ENCODE data around the gene IGSF22.

The IGSF22 gene

DNA sequence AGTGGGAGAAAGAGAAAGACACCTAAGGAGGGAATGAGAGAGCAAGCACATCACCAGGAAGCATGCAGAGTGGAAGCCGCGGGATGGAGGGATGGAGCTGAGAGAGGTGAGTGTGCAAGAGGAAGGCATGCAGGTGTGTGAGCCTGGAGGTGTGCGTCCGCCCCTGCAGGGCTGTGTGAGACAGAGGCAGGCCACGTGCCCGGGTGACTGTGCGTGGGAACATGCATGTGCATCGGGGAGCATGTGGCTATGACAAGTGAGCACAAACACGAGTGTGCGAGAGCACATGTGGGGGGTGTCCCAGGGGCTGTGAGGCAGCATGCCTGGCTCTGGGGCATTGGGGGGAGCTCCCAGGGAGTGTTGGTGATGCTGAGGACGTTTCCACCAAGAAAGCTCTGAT, 35.8 kb upstream of the IGSF22 start:
- H3K4me3 ChIP-seq (ENCODE audit: low read length) = no peak overlapping the region
- no peaks in the 10 kb centered on the region for H3K36me3 ChIP-seq (ENCODE audit: control insufficient read depth, insufficient read depth, low read length)
- no peak overlapping the region for H3K9ac ChIP-seq (ENCODE audit: low read length)
- H3K27me3 ChIP-seq (ENCODE audit: control insufficient read depth, insufficient read depth, low read length) = no peaks in the 10 kb centered on the region
- no peaks in the 10 kb centered on the region for H3K4me1 ChIP-seq (ENCODE audit: control insufficient read depth, insufficient read depth, low read length)
- no peak overlapping the region for H3K27ac ChIP-seq (ENCODE audit: low read depth, low read length)

DNA sequence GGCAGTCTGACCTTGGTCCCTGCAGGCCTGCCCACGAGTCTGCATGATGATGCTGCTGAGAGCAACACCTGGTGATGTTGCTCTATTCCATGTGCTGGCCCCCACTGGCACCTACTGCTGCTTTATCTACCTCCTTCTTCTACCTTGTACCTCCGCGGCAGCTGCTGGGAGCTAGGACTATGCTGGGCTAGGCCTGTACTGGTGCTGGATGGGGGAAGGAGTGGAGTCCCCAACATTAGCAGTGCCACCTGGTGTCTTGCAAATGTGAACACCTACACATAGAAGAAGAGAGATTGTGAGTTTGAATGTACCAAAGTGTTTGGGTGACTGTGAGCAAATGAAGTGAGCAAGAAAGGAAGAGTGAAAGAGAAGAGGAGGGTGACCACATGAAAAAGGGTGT, 35.2 kb upstream of the IGSF22 start:
- H3K36me3 ChIP-seq (ENCODE audit: control insufficient read depth, insufficient read depth, low read length) = no peaks in the 10 kb centered on the region
- no peak overlapping the region for H3K4me3 ChIP-seq (ENCODE audit: low read length)
- no peak overlapping the region for H3K9ac ChIP-seq (ENCODE audit: low read length)
- H3K27me3 ChIP-seq (ENCODE audit: control insufficient read depth, insufficient read depth, low read length) = no peaks in the 10 kb centered on the region
- H3K4me1 ChIP-seq (ENCODE audit: control insufficient read depth, insufficient read depth, low read length) = no peaks in the 10 kb centered on the region
- no peak overlapping the region for H3K27ac ChIP-seq (ENCODE audit: low read depth, low read length)

DNA sequence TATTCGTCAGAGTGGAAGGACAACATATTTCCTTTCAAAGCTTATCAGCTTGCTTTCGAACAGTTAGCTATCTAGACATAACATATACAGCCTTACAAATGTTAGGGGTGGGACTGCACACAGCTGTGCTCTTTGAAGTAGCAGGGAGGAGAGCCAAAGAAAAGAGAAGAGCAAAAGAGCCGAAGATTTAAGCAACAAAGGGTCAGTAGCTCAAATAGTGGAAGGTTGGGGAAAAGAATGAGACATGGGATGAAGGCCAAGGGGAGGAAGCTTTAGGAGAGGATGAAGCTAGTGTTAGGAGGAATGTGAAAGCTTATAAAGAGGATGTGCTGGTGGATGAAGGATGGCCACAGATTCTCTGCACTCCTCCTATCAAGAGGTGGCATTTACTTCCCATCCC, 31.8 kb upstream of the IGSF22 start:
- H3K27ac ChIP-seq (ENCODE audit: low read depth, low read length) = no peak overlapping the region

DNA sequence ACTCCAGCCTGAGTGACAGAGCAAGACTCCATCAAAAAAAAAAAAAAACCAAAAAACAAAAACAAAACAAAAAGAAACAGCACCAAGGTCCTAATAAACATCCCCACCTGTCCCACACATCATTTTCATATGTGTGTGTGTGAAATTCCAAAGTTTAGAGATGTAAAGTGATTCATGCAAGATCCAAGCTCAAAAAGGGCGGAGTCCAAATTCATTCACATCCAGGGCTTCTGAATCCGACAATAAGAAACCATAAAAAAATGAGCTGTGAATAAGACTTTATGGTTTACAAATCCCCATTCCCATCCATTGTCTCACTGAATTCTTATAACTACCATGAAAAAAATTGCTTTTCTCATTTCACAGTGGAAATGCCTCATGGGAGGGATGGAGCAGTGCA, 30.9 kb upstream of the IGSF22 start:
- H3K9ac ChIP-seq (ENCODE audit: low read length) = no peak overlapping the region
- no peak overlapping the region for H3K4me3 ChIP-seq (ENCODE audit: low read length)
- no peaks in the 10 kb centered on the region for H3K36me3 ChIP-seq (ENCODE audit: control insufficient read depth, insufficient read depth, low read length)
- H3K27me3 ChIP-seq (ENCODE audit: control insufficient read depth, insufficient read depth, low read length) = no peaks in the 10 kb centered on the region
- no peaks in the 10 kb centered on the region for H3K4me1 ChIP-seq (ENCODE audit: control insufficient read depth, insufficient read depth, low read length)
- no peak overlapping the region for H3K27ac ChIP-seq (ENCODE audit: low read depth, low read length)

More for the DNA sequence above, 31.8 kb upstream of the IGSF22 start:
- Histone ChIP-seq H3K4me3 (ENCODE audit: low read length) (no peak overlapping the region), H3K36me3 (ENCODE audit: control insufficient read depth, insufficient read depth, low read length) (no peaks in the 10 kb centered on the region), H3K9ac (ENCODE audit: low read length) (no peak overlapping the region), H3K27me3 (ENCODE audit: control insufficient read depth, insufficient read depth, low read length) (no peaks in the 10 kb centered on the region), H3K4me1 (ENCODE audit: control insufficient read depth, insufficient read depth, low read length) (no peaks in the 10 kb centered on the region)

DNA sequence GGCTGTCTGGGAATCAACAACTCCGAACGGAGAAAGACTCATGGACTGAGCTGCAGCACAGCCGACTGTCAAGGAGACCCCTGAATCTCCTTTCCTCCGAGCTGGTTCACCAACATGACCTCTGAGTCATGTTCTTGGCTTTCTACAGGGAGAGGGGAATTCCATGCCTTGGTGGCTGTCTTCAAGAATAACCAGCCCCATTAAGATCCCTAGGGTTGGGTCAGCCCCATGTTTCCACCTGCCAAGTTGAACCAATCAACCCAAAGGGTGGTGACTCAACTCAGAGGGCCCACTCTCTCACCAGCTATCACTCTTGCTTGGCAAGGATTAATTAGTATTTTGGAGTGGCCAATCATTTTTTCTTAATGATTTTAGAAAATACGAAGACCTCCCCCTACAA, 28.3 kb upstream of the IGSF22 start:
- Histone ChIP-seq H3K4me3 (ENCODE audit: low read length) (no peak overlapping the region), H3K36me3 (ENCODE audit: control insufficient read depth, insufficient read depth, low read length) (no peaks in the 10 kb centered on the region), H3K27ac (ENCODE audit: low read depth, low read length) (no peak overlapping the region), H3K4me1 (ENCODE audit: control insufficient read depth, insufficient read depth, low read length) (no peaks in the 10 kb centered on the region), H3K9ac (ENCODE audit: low read length) (no peak overlapping the region), H3K27me3 (ENCODE audit: control insufficient read depth, insufficient read depth, low read length) (no peaks in the 10 kb centered on the region)

DNA sequence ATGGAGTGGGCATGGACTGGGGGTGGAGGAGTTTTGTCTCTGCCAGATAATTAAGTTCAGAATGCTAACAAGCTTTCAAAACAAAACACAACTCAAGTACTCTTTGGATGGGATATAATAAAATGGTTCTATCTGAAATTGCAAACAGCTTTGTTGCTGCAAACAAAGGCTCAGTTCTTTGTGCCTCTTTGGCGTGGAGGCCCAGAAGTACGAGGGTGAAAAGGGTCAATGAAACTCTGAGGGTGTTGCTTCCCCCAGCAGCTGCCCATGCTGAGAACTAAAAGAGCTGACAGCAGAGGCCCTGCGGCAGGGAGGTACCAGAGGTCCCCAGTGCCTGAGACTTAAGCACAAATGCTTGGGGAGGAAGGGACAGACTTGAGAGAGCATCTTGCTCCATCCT, 26.5 kb upstream of the IGSF22 start:
- H3K9ac ChIP-seq (ENCODE audit: low read length) = no peak overlapping the region

DNA sequence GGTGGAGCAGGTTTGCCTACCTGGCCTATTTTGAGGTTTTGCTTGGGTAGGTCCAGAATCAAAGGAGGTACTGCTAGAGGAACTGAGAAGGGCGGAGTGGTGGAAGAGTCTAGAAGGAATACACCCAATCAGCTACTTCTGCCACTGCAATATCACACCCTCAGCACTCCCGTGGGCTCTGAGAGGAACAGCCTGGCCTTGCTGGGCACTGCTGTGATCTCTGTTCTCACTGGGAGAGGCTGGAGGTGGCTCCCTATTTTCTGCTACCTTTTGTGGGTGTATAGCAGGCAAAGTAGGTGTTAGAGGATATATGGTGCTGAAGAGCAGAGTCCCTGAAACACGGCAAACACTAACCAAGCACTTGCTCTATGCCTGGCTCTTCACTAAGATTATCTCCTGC, 25.0 kb upstream of the IGSF22 start:
- Histone ChIP-seq H3K4me1 (ENCODE audit: control insufficient read depth, insufficient read depth, low read length) (no peaks in the 10 kb centered on the region), H3K4me3 (ENCODE audit: low read length) (no peak overlapping the region), H3K27ac (ENCODE audit: low read depth, low read length) (no peak overlapping the region), H3K9ac (ENCODE audit: low read length) (no peak overlapping the region), H3K36me3 (ENCODE audit: control insufficient read depth, insufficient read depth, low read length) (no peaks in the 10 kb centered on the region), H3K27me3 (ENCODE audit: control insufficient read depth, insufficient read depth, low read length) (no peaks in the 10 kb centered on the region)

More for the DNA sequence above, 26.5 kb upstream of the IGSF22 start:
- H3K27me3 ChIP-seq (ENCODE audit: control insufficient read depth, insufficient read depth, low read length) = no peaks in the 10 kb centered on the region
- H3K36me3 ChIP-seq (ENCODE audit: control insufficient read depth, insufficient read depth, low read length) = no peaks in the 10 kb centered on the region
- H3K4me1 ChIP-seq (ENCODE audit: control insufficient read depth, insufficient read depth, low read length) = no peaks in the 10 kb centered on the region
- H3K4me3 ChIP-seq (ENCODE audit: low read length) = no peak overlapping the region
- H3K27ac ChIP-seq (ENCODE audit: low read depth, low read length) = no peak overlapping the region

DNA sequence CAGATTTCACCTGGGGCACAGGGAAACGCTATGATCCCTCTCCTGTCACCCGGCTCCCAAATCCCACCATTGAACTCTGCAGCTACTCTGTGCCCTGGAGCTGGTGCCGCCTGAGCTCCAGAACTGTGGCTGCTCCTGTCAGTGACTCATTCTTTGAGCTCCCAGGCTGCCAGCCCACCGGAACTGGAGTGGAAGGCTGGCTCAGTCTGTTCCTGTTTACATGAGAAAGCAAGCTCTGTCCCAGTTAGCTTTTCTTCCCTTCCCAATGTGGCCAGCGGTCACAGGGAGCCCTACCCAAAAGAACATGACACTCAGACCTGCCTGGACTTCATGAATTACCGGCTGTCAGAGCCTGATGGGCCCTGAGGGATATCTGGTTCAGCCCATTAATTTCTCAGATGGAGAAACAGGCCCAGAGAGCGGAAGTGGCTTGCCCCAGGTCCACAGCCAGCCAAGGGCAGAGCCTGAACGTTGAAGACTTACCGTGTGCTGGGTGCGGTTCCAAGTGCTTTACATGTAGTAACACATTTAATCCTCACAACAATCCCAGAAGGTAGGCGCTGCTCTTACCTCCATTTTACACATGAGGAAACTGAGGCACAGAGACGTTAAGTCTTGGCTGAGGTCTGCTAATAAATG, 23.8 kb upstream of the IGSF22 start:
- Histone ChIP-seq H3K9ac (ENCODE audit: low read length) (no peak overlapping the region), H3K4me1 (ENCODE audit: control insufficient read depth, insufficient read depth, low read length) (no peaks in the 10 kb centered on the region), H3K27ac (ENCODE audit: low read depth, low read length) (no peak overlapping the region), H3K36me3 (ENCODE audit: control insufficient read depth, insufficient read depth, low read length) (no peaks in the 10 kb centered on the region), H3K27me3 (ENCODE audit: control insufficient read depth, insufficient read depth, low read length) (no peaks in the 10 kb centered on the region), H3K4me3 (ENCODE audit: low read length) (no peak overlapping the region)

DNA sequence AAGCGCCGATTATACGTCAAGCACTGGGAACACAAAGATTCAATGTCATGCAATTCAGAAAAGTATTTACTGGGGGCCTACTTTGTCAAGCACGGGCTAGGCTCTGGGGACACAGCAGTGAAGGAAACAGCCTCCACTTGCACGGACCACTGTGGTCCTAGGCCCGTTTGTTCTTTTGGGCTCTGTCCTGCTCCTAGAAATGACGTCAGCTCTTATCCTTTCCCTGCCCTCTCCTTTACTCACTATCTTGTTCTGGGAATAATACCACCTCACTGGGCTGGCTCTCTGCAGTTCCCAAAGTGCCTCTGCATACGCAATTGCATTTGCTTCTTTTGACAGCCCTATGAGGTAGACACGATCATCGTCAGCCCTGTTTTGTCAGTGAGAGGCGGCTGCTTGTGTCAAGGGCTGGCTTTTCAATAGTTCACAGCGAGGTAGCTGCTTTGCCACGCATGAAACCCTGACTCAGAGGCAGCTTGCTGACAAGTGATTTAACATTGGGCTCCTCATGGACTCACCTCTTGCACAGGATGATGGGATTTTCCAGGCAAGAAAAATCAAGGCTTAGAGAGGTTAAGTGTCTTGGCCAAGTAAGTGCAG, 22.9 kb upstream of the IGSF22 start:
- no peaks in the 10 kb centered on the region for H3K36me3 ChIP-seq (ENCODE audit: control insufficient read depth, insufficient read depth, low read length)
- no peak overlapping the region for H3K4me3 ChIP-seq (ENCODE audit: low read length)
- no peaks in the 10 kb centered on the region for H3K27me3 ChIP-seq (ENCODE audit: control insufficient read depth, insufficient read depth, low read length)
- no peaks in the 10 kb centered on the region for H3K4me1 ChIP-seq (ENCODE audit: control insufficient read depth, insufficient read depth, low read length)
- no peak overlapping the region for H3K27ac ChIP-seq (ENCODE audit: low read depth, low read length)
- H3K9ac ChIP-seq (ENCODE audit: low read length) = no peak overlapping the region

DNA sequence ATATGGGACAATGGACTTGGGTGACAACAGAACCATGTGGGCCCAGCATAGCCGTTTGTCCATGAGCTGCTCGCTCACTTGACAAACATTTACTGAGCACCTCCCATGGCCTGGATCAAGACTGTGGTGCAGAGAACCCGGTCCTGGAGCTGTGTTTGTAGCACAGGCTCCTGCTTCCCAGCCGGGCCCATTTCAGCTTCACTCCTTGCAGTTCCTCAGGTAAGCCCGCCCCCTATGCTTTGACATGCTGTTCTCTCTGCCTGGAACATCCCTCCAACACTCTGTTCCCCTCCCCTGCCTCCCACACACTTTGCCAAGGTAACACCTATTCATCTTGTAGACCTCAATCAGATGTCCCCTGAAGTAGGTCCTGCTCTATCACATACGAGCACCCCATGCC, 19.3 kb upstream of the IGSF22 start:
- Histone ChIP-seq H3K36me3 (ENCODE audit: control insufficient read depth, insufficient read depth, low read length) (no peaks in the 10 kb centered on the region), H3K9ac (ENCODE audit: low read length) (no peak overlapping the region), H3K4me1 (ENCODE audit: control insufficient read depth, insufficient read depth, low read length) (no peaks in the 10 kb centered on the region), H3K27ac (ENCODE audit: low read depth, low read length) (no peak overlapping the region), H3K27me3 (ENCODE audit: control insufficient read depth, insufficient read depth, low read length) (no peaks in the 10 kb centered on the region), H3K4me3 (ENCODE audit: low read length) (no peak overlapping the region)

DNA sequence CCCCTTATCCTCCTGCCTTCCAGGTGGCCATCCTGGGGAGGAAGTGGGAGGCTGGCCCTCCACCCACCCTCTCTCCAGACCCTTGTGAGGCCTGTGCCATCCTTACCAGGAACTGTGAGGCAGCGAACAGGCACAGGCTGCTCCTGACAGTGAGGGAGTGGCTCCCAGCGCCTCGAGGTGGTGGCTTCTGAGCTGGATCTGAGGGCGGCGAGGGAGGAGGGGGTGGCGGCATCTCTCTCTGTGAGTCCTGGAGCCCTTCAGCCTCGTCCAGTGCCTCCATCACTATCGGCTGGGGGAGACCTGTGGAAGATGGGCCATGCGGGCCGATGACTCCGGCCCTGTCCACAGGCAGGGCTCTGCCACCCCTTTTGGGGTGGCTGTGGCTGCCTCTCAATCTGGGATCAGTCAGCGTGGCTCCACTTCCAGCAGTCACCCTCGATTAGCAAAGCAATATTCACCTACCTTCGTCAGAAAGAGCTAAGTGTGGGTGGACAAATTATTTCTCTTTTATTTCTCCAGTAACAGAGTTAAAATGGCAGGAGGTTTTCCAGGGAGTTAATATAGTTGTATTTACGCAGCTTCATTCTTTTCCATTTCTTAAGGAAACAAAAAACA, 18.0 kb upstream of the IGSF22 start:
- no peak overlapping the region for H3K9ac ChIP-seq (ENCODE audit: low read length)
- H3K27me3 ChIP-seq (ENCODE audit: control insufficient read depth, insufficient read depth, low read length) = no peaks in the 10 kb centered on the region
- H3K4me3 ChIP-seq (ENCODE audit: low read length) = no peak overlapping the region
- no peak overlapping the region for H3K27ac ChIP-seq (ENCODE audit: low read depth, low read length)
- no peaks in the 10 kb centered on the region for H3K4me1 ChIP-seq (ENCODE audit: control insufficient read depth, insufficient read depth, low read length)
- H3K36me3 ChIP-seq (ENCODE audit: control insufficient read depth, insufficient read depth, low read length) = no peaks in the 10 kb centered on the region

DNA sequence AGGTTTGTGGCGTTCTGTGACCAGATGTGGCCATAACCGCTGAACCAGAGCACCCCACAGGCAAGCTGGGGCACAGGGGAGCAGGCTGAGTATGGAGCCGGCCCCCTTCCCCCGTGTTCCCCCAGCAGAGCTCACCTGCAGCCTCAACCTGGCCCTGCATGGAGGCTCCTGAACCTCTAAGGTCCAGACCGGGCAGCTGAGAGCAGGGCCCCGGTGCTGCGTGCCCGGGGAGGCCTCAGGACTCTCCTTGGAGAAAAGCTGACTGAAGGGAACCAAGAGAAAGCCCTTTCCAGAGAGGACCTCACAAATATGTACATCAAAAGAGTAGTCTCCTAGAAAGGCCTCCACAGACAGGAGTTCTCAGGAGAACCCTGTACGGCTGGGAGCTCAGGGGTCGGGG, 17.4 kb upstream of the IGSF22 start:
- Histone ChIP-seq H3K36me3 (ENCODE audit: control insufficient read depth, insufficient read depth, low read length) (no peaks in the 10 kb centered on the region), H3K27ac (ENCODE audit: low read depth, low read length) (no peak overlapping the region), H3K27me3 (ENCODE audit: control insufficient read depth, insufficient read depth, low read length) (no peaks in the 10 kb centered on the region), H3K9ac (ENCODE audit: low read length) (no peak overlapping the region), H3K4me1 (ENCODE audit: control insufficient read depth, insufficient read depth, low read length) (no peaks in the 10 kb centered on the region), H3K4me3 (ENCODE audit: low read length) (no peak overlapping the region)

DNA sequence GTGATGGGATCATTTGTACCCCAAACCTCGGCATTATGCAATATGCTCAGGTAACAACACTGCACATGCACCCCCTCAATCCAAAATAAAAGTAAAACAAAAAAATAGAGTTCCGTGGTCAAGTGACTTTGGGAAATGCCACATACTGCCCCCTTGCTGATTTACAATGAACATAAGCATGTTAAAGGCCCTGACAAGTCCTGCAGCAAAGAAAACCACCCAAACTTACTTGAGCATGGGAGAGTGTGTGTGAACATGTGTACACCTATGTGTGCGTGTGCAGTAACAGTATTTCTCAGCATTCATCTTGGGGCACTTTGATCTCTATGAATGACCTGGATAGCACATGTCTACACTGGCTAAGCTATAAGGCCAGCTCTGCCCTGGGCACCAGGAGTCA, 15.8 kb upstream of the IGSF22 start:
- no peaks in the 10 kb centered on the region for H3K27me3 ChIP-seq (ENCODE audit: control insufficient read depth, insufficient read depth, low read length)
- H3K4me1 ChIP-seq (ENCODE audit: control insufficient read depth, insufficient read depth, low read length) = no peaks in the 10 kb centered on the region
- no peak overlapping the region for H3K27ac ChIP-seq (ENCODE audit: low read depth, low read length)
- H3K9ac ChIP-seq (ENCODE audit: low read length) = no peak overlapping the region
- no peaks in the 10 kb centered on the region for H3K36me3 ChIP-seq (ENCODE audit: control insufficient read depth, insufficient read depth, low read length)
- no peak overlapping the region for H3K4me3 ChIP-seq (ENCODE audit: low read length)

All from rectal smooth muscle tissue (tissue), 1 donor.